ENCODE results near the gene MACROD2.

GRCh38 chr20:14778875-14779274 is 783.6 kb downstream of the MACROD2 start:
- no peak for TF ChIP-seq CTCF (IDR thresholded peaks at IDR 0.05)
- no peak for TF ChIP-seq POLR2A (IDR thresholded peaks at IDR 0.05)
